GM21367 (cell line): ENCODE data around the gene SLC39A2.
"Not testable (repeated sequence)": the region's sequence is repeated elsewhere in the genome, so short reads cannot be mapped to it uniquely, and the experiment has no call there.

Experiments
- ATAC-seq: cut with Tn5 transposase; IDR thresholded peaks from one replicate; pipeline ENCODE4 v1.9.1; 2021; ENCODE audit not compliant: unreplicated experiment

The SLC39A2 gene

DNA sequence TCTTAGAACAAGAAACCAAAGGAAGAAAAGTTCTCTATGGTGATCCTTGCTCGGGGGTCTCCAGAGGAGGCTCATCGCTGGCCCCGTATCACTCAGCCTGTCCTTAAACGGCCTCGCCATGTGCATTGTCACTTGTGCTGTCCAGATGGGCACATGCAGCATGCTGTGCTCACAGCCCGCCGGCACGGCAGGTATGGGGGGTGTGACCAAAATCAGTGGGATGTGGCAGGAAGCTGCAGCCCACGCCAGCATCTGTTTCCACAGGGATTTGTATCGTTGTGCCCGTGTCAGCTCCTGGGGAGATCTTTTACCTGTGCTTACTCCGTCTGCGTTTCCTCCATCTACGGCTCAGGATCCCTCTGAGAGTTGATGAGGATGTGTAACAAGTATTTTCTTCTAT is 2.6 kb upstream of the SLC39A2 start:
- ATAC-seq, result no peak

DNA sequence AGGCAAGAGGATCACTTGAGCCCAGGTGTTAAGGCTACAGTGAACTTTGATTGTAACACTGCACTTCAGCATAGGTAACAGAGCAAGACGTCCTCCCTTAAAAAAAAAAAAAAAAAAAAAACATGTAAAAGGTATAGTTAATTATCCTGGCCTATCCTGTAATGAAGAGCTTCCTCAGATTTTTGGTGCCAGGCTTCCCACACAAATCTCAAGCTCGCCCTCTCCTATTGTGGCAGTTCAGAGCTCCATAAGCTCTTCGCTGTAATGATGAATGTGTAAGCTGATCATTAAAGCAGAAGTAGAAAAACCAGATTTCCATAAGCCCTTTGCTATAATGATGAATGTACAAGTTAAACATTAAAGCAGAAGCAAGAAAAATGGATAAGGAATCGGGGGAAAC is 2.0 kb upstream of the SLC39A2 start:
- no peak for ATAC-seq

DNA sequence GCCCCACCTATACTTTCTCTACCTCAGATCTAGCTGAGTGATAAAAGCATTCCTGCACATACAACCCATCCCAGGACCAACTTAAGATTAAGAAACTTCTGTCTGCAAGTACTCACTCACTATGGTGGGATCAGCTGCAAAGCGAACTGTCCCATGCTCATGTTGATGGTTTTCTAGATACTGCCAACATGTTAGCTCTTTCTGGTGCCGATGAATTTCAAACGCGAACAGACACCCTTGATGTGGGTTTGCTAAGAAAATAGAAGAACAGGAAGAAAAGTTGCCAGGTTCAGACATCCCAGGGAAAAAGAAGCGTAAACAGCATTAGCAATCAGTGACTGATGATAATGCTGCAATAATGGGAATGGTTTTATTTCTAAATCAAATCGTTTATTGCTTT is 1.5 kb upstream of the SLC39A2 start:
- ATAC-seq, result no peak

DNA sequence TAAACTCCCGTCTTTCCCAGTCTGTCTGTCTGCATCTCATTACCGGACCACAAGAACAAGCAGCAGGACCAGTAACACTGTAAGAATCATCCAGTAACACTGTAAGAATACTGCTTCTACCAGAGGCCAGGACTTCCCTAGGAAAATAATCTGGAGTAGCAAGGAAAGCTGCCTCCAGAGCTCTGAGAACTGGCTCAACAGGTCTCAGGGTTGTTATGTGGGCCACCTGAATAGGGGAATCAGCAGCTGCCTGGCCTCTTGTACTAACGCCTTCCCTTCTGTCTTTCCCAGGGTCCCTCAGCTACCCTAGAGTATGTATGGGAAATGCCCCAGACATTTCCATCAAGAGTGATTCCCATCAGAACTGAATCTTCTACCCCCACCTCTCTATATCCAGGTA is 954 bp upstream of the SLC39A2 start:
- no peak for ATAC-seq

DNA sequence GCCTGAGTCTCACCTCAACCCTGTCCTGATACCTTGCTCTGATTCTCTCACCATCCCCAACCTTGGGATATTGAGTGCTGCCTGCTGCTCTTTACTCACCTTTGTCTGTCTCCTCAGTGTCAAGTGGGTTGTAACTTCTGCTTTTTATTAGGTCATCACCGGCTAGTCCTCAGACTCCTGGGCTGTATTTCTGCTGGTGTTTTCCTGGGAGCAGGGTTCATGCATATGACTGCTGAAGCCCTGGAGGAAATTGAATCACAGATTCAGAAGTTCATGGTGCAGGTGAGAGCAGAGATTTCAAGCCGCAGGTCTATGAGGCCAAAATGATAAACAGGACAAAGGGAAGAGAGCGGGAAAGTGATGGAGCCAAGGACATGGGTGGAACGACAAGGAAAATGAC is 498 bp downstream of the SLC39A2 start:
- ATAC-seq, result no peak

DNA sequence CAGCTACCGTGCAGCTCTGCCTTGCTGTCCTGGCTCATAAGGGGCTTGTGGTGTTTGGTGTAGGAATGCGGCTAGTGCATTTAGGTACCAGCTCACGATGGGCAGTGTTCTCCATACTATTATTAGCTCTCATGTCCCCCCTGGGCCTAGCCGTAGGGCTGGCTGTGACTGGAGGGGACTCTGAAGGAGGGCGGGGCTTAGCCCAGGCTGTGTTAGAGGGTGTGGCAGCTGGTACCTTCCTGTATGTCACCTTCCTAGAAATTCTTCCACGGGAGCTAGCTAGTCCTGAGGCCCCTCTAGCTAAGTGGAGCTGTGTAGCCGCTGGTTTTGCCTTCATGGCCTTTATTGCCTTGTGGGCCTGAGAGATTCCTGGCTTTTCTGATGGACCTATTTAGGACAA is 2.1 kb downstream of the SLC39A2 start:
- ATAC-seq, result no peak

DNA sequence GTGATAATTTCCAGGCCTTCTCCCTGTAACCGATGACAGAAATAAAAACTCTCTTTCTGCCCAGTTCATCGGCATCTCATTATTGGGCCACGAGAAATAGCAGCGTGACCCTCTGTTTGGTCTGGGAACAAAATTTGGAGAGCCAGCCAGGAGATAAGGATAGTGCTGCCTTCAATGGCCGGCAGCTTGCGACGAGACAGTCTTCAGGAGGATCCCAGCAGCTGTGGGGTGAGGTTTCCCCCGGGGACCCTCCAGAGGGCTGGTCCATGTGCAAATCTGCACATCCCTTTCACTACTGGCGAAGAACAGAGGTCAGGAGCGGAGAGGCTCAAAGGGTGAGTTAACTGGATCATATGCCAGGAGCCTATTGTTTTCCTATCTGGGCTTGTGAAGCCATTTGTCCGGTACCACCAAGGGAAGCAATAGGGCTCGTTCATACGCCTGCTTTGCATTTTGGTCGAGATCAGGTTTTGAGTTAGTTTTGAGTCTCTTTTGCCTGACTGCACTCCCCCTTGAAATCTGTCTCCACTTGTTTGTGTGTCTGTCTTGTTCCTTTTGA is 4.8 kb downstream of the SLC39A2 start:
- no peak for ATAC-seq

DNA sequence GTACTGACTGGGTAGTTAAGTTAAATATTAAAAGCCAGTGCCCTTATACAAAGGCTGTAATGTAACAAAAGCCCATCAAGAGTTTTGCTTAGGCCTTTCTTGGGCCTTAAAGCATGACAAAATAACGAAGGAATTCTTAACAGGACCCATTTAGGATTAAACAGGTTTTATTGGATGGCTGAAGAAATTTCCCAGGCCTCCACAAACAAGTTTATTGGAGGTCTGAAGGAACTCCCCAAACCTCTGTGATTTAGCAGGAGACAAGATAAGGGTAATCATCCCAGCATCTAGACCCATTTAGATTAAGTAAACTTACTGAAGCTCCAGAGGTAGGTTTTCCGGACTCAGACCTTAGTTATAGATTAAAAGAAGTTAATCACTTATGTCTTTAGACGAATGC is 10.6 kb downstream of the SLC39A2 start:
- not testable (repeated sequence) for ATAC-seq

DNA sequence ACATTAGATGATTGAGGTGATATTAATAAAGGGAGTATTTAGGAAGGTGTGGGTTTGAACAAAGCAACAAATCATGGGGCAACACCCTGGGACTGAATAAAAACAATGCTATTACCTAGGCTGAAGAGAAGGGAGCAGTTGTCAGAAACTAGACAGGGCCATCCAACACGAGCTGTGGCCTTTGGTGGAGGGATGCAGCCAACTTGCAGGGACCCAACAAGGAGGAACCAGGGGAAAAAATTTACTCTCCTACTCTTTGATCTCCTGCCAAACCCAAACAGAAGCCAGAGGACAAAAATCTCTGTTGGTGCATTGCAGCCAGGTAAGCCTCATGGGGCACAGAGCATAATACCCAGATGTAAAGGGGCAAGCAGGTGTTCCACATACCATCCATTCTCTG is 12.0 kb downstream of the SLC39A2 start:
- no peak for ATAC-seq

DNA sequence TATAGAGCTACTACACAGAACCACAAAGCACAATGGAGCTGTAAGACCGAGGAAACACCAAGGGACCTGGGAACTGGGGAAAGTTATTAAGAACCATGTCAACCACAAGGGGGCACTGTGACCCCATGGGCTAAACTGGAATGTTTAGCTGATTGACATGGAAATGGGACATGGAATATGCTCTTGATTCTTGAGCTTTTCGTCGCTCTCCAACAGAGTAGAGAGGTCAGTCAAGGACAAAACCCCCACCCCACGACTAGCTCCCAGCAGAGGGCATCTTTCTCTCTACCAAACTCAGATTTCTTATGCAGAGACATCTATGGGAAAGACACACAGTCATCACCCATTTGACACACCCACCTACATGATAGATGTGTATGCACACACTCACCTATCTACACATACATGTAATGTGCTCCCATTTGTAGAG is 15.7 kb downstream of the SLC39A2 start:
- ATAC-seq, result no peak

DNA sequence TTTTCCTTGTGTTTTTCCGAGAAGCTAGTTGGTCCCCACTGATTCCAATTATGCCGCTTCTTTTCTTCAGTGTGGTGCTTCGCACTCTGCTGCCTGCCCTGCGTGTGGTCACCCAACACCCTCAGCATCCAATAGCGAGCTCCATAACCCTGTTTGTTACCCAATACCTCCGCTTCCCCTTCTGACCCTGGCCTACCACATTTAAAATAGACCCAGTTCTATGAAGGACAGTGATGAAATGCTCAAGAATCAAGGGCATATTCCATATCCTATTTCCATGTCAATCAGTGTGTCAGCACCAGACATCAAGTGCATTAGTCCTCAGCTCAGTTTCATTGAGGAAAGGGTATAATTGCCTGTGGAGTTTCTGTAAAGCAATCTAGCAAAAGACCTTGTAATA is 16.2 kb downstream of the SLC39A2 start:
- ATAC-seq, result no peak

DNA sequence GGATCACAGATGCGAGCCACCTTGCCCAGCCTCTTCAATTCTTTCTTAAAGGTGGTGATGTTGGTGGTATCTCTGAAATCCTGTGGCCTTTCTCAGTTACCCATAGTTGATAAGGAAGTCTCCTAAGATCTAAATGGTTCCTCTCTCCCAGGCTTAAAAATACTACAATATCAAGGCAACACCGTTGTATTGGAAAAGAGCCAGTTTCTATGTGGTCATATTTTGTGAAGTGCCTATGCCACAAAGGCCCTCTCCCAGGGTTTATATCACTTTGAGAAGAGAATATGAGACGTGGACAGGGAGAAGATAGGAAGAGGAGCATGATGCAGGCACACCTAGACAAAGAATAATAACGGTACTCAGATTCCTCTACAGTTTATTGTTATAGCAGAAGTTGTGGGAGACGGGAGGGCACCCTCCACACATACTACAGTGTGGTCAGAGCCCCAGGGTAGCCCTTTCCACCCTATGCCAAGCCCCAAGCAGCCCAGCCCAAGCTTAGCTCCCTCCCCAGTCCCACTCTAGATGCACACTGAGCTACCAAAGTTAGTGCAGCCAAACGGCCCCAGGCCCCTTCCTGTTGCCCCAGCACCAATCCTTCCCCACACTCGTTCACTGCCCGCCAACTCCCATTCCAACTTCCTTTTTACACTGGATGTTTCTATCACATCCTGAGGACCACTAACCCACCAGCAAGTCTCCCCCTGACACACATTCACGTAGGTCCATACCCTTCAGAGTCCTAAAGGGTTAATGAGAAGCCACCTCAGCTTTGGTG is 17.5 kb downstream of the SLC39A2 start:
- ATAC-seq, result no peak

DNA sequence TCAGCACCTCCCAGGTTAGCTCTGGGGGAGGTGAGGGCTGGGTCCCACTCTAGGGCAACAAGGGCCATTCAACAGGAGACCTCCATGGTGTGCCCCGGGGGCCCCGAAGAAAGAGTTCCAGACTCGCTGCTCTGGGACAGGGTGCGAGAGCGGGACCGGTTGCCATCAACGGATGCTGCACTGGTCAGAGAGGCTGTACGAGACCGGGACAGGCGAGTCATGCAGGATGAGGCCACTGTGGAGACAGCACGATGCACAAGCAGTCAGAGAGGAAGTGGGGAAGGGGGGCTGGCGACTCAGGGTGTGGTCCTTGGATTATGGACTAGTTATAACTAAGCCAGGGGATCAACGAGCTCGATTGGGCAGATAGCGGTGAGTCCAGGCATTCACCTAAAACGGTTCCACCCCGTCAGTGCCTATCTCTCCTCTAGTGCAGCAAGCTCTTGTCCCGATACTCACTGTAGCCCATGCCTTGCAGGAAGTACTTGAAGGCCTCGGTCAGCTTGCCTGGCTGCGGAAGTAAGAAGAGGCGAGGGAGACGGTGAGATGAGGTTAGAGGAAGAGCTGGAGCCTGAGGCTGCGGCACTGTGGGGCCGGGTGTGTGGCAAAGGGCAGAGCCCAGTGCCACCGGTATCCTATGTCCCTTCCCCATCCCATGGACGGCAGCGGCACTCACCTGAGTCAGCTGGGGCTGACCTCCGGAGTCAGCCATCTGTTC is 18.6 kb downstream of the SLC39A2 start:
- no peak for ATAC-seq

DNA sequence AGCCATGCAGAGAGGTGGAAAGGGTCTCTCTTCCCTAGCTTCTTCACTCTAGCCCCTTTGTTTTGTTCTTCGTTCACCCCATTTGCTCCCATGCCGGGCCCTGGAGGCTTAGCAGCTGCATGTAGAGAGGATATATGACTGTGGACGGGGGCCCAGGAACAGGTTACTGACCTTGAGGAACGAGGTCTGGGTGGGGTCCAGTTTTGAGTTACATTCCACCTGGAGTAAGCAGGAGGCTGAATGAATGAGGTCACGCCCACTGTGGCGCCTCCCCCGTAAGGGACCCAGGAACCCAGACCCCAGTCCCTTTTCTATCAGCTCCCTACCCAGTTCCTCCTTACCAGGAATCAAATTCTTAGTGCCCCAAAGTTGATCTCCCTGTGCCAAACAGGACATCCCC is 19.2 kb downstream of the SLC39A2 start:
- ATAC-seq, result no peak

DNA sequence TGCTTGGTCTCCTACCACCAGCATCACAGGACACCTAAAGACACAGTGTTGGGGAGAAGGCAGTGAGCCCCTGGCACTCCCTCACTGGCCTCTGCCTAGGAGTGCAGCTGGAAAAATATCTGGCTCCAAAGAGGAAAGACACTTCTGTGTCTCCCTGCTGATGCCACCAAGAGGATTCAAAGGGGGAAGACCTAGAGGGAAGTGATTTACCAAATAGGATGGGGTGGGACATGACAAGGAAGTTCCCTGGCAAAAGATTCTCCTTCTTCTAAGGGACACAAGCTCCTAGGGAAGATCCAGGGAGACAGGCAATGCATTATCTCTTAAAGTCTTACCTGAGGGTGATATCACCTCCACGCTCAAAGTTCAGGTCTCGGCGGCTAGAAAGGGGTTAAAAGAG is 19.7 kb downstream of the SLC39A2 start:
- no peak for ATAC-seq

DNA sequence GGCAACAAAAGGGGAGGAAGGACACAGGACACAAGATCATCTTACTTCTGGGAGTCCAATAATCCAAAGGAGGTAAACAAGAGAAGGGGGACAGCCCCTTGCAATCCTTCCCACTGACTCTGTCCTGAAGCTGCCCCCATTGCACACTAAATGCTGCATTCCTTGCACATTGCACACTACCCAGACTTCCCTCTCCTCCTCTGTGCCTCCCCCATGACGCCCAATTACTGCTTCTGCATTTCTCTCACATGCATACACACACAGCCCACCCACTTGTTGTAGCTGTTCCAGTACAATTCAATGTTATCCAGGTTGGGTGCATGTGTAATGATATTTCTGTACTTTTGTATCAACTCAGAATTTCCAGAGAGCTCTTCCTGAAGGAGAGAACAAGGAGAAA is 20.3 kb downstream of the SLC39A2 start:
- no peak for ATAC-seq

DNA sequence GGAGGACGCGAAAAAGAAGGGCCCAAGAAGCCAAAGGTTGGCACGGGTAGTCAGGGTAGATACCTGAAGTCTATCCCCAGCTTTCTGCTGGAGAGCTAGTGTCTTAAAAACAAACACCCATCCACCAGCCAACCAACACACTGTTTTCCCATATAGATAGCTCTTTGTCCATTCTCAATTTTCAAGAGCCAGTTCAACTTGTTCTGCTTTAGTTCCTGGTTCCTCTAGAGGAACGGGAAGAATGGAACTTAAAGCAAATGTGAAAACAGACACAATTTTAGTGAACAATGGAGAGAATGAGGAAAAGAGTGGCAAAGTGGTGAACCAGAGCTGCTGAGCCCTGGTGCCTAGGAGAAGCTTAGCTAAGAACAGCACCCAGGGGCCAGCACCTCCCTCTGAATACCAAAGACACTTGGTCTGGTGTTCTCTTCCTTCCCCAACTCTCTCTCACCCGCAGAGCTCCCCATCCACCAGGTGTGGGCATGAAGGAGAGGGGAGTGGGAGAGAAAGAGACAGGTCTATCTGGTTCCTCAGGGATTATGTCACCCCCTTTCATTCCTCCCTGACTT is 22.0 kb downstream of the SLC39A2 start:
- no peak for ATAC-seq

DNA sequence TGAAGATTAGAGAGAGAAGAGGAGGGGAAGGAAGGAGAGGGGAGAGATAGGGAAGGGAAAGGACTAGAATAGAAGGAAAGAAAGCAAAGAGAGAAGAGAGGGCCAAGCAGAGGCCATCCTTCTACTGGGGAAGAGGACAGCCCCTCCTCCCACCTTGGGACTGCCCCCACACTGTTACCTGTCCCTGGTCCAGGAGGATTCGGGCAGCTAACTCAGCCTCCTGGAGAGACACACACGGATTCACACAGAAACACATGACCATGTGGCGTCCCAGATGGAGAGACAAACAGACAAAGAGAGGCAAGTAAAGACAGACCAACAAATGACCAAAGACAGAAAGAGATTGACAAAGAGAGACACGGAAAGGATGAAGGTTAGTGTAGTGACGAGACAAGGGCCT is 23.6 kb downstream of the SLC39A2 start:
- ATAC-seq, result no peak

DNA sequence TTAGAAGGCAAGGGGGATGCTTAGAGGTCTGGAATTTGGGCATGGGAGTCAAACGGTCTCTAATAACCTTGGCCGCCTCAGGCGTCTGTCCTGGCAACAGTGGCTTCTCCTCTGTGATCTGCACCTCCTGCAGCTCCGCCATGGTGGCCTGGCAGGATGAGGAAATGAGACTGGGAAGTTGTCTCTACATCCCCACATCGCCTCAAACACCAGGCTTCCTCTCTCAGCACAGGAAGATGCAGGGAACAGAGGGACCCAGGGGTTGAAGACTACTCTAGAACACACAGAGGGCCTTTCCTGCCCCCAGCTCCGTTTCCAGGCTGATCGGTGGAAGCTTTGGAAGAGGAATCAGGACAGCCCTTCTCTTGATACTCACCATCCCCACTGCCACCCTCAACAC is 24.1 kb downstream of the SLC39A2 start:
- no peak for ATAC-seq

DNA sequence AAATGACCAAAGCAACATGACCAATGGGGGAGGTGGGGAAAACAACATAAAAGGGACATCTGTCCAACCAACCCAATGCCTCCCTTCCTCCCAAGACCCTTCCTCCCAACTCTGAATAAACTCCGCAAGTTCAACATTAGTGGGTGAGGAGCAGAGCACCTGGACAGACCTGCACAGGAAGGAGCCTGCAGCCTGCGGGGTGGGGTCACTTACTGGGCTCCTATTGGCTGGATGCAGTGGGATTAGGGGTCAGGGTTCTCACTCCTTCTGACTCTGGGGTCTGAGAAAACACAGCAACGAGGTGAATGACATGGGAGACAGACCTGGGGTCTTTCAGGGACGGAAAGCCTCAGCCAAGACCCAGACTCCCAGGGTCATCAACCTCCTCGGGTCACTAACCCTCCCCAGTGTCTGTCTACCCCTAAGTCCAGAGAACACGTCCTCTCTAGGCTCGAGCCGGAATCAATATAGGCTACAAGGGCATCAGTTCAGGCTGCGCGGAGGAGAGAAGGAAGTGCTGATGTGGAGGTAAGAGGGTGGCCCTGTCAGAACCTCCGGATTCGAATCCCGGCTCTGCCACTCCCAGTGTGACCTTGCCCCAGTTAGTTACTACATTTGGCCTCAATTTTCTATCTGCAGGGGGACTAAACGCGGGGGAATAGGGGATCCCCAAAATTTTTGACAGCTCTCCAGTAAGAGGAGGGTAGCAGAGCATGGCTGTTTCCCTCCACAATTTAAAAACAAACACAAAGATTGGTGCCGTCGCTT is 24.9 kb downstream of the SLC39A2 start:
- ATAC-seq, result no peak
